Smooth muscle cell (in vitro differentiated cells): Measurements from ENCODE around the gene ZNF430. TPM values are rescaled to one million over a fixed set of nuclear protein-coding genes. Genes with fewer than 3 reads are reported as not detected.

Experiments used
- DNase-seq: peaks from one replicate; lab custom pipeline; 2025; ENCODE audit not compliant: unreplicated experiment; lab: John Stamatoyannopoulos, UW
- H2AFZ ChIP-seq: fragments of 200-600 bp; sonication (generic); 2 replicates; pipeline ENCODE4 v1.6.0; 2016; ENCODE audit warnings: antibody characterized with exemption, low read depth, mild to moderate bottlenecking
- H3F3A ChIP-seq: fragments of 200-600 bp; sonication (generic); 2 replicates; pipeline ENCODE4 v1.6.0; 2017; ENCODE audit warnings: antibody characterized with exemption, low read depth
- H3K27ac ChIP-seq: fragments of 200-600 bp; sonication (generic); 2 replicates; pipeline ENCODE4 v1.5.1; 2016; ENCODE audit warnings: low read depth, mild to moderate bottlenecking
- H3K27me3 ChIP-seq: fragments of 200-600 bp; sonication (generic); 2 replicates; pipeline ENCODE4 v1.6.1; 2016; ENCODE audit warnings: low read depth, mild to moderate bottlenecking
- H3K36me3 ChIP-seq: fragments of 200-600 bp; sonication (generic); 2 replicates; pipeline ENCODE4 v1.5.1; 2016; ENCODE audit warnings: low read depth
- H3K4me1 ChIP-seq: fragments of 200-600 bp; sonication (generic); 2 replicates; pipeline ENCODE4 v1.5.1; 2016; ENCODE audit warnings: low read depth
- H3K4me2 ChIP-seq: fragments of 200-600 bp; sonication (generic); 2 replicates; pipeline ENCODE4 v1.6.0; 2016; ENCODE audit warnings: mild to moderate bottlenecking
- H3K4me3 ChIP-seq: fragments of 200-600 bp; sonication (generic); 2 replicates; pipeline ENCODE4 v1.5.1; 2016; ENCODE audit warnings: mild to moderate bottlenecking
- H3K79me2 ChIP-seq: fragments of 200-600 bp; sonication (generic); 2 replicates; pipeline ENCODE4 v1.6.0; 2016; ENCODE audit warnings: low read depth, mild to moderate bottlenecking
- H3K9ac ChIP-seq: fragments of 200-600 bp; sonication (generic); 2 replicates; pipeline ENCODE4 v1.6.0; 2016; ENCODE audit warnings: low read depth
- H3K9me3 ChIP-seq: fragments of 200-600 bp; sonication (generic); replicated peaks from 2 replicates; pipeline ENCODE4 v1.5.1; 2016; ENCODE audit warnings: low read depth
- H4K20me1 ChIP-seq: fragments of 200-600 bp; sonication (generic); 2 replicates; pipeline ENCODE4 v1.6.0; 2016; ENCODE audit warnings: low read depth
- CTCF ChIP-seq: fragments of 200-600 bp; sonication (generic); IDR thresholded peaks from 2 replicates; pipeline ENCODE4 v1.5.1; 2017; ENCODE audit warnings: borderline replicate concordance, mild to moderate bottlenecking, antibody characterized with exemption; ENCODE audit not compliant: insufficient read depth, poor library complexity, severe bottlenecking
- WGBS: methylation state at CpG from one replicate; pipeline ENCODE4 v1.1.7; 2016; ENCODE audit warnings: low lambda C conversion rate; 5-methylcytosine and 5-hydroxymethylcytosine counted together
- polyA plus RNA-seq: library from polyadenylated mRNA; unstranded; fragments of >200 nt; fragmentation: Nextera tagmentation; extraction: Ambion mirVana; gene quantifications from 2 replicates; pipeline ENCODE4 v1.2.1, GENCODE V29; 2016
- total RNA-seq: library from RNA; depleted of rRNA; stranded (reverse); fragments of >200 nt; gene quantifications from 2 replicates; pipeline ENCODE4 v1.2.3, GENCODE V29; 2014

Gene ZNF430
- total and polyA plus RNA-seq, 2 experiments from 2014 or later: 13.4 to 16.8 TPM

- no peaks in the 10 kb centered on the region for H3K36me3 ChIP-seq
- peak overlapping the region; percentile 77 for H3K9ac ChIP-seq
- no peak for DNase-seq
- H3K4me3 ChIP-seq: peak overlapping the region; percentile 12
- no peak for TF ChIP-seq CTCF
- H3K27ac ChIP-seq: peak overlapping the region; percentile 98
- H3K4me2 ChIP-seq: peak overlapping the region; percentile 91
- WGBS: 12% methylated on average over 2 of the region's 2 CpGs
- peaks cover 7% of the 10 kb centered on the region for H3F3A ChIP-seq
- H3K9me3 ChIP-seq: no peaks in the 10 kb centered on the region
- H3K27me3 ChIP-seq: no peaks in the 10 kb centered on the region
- no peak overlapping the region for H2AFZ ChIP-seq
- peaks cover 22% of the 10 kb centered on the region for H3K4me1 ChIP-seq
- peaks cover 22% of the 10 kb centered on the region for H4K20me1 ChIP-seq
- H3K79me2 ChIP-seq: peaks cover 47% of the 10 kb centered on the region
Observed at GRCh38 chr19:21022996-21023395, 2.5 kb downstream of the ZNF430 start.

GRCh38 chr19:21023901-21024300, 3.4 kb downstream of the ZNF430 start:
- Histone ChIP-seq H3K9ac (peak overlapping the region; percentile 77), H4K20me1 (peaks cover 30% of the 10 kb centered on the region), H3K27ac (peak overlapping the region; percentile 98), H3K36me3 (no peaks in the 10 kb centered on the region), H3K9me3 (no peaks in the 10 kb centered on the region), H3F3A (peaks cover 7% of the 10 kb centered on the region), H3K79me2 (peaks cover 52% of the 10 kb centered on the region), H3K4me3 (no peak overlapping the region), H3K4me2 (peak overlapping the region; percentile 91), H3K27me3 (no peaks in the 10 kb centered on the region), H3K4me1 (peaks cover 22% of the 10 kb centered on the region), H2AFZ (no peak overlapping the region)
- TF ChIP-seq CTCF: no peak
- no peak for DNase-seq

- H4K20me1 ChIP-seq: peaks cover 74% of the 10 kb centered on the region
- H3K27ac ChIP-seq: no peak overlapping the region
- H3K36me3 ChIP-seq: no peaks in the 10 kb centered on the region
- TF ChIP-seq CTCF: no peak
- H3K27me3 ChIP-seq: no peaks in the 10 kb centered on the region
- H3K79me2 ChIP-seq: peaks cover 87% of the 10 kb centered on the region
- H3K4me1 ChIP-seq: peaks cover 4% of the 10 kb centered on the region
- H3K4me3 ChIP-seq: no peak overlapping the region
- no peak for DNase-seq
- H3K9me3 ChIP-seq: no peaks in the 10 kb centered on the region
- H3K4me2 ChIP-seq: no peak overlapping the region
- H3F3A ChIP-seq: no peaks in the 10 kb centered on the region
- no peak overlapping the region for H2AFZ ChIP-seq
- no peak overlapping the region for H3K9ac ChIP-seq
Observed at GRCh38 chr19:21028969-21029268, 8.5 kb downstream of the ZNF430 start.

- Histone ChIP-seq H3K36me3 (peaks cover 43% of the 10 kb centered on the region), H3K27me3 (no peaks in the 10 kb centered on the region)
Observed at GRCh38 chr19:21045028-21045427, 24.6 kb downstream of the ZNF430 start.

More at GRCh38 chr19:21045028-21045427, 24.6 kb downstream of the ZNF430 start:
- Histone ChIP-seq H2AFZ (no peak overlapping the region), H3K4me1 (no peaks in the 10 kb centered on the region), H3F3A (no peaks in the 10 kb centered on the region), H3K9me3 (peaks cover 15% of the 10 kb centered on the region), H3K27ac (no peak overlapping the region), H3K4me2 (no peak overlapping the region), H3K79me2 (peaks cover 68% of the 10 kb centered on the region), H3K9ac (no peak overlapping the region), H3K4me3 (no peak overlapping the region), H4K20me1 (no peaks in the 10 kb centered on the region)
- TF ChIP-seq CTCF: no peak
- no peak for DNase-seq
